ENCODE measurements around the gene KCND3. TPM values are rescaled to one million over a fixed set of nuclear protein-coding genes. Genes with fewer than 3 reads are reported as not detected.
A peak's percentile ranks its signal among the peaks of the same experiment; 100 is the strongest.

KCND3 gene
- total RNA-seq, 1 experiment from 2014 or later, result 0.15 TPM

- peaks cover 1% of the 10 kb centered on the region; the same call in 1 of the 2 replicates for H3K27me3 Mint-ChIP-seq (ENCODE audit: low read depth)
- no CpG with 5 or more reads among the region's 2 CpGs for WGBS (ENCODE audit: extremely low coverage, insufficient read length, low lambda C conversion rate)
- Histone ChIP-seq H3K18ac (ENCODE audit: insufficient read length, low read depth, low read length) (no peak overlapping the region), H2AFZ (ENCODE audit: low read length) (no peak overlapping the region), H4K8ac (replicated peaks; ENCODE audit: insufficient read length, low read depth, low read length) (no peak overlapping the region), H3K9me3 (ENCODE audit: control insufficient read depth, low read depth, low read length) (no peaks in the 10 kb centered on the region), H3T11ph (ENCODE audit: low read length) (no peak overlapping the region), H4K91ac (ENCODE audit: insufficient read length, low read depth, low read length) (no peak overlapping the region), H4K20me1 (ENCODE audit: control insufficient read depth, insufficient read depth, insufficient read length) (no peaks in the 10 kb centered on the region), H2AK5ac (ENCODE audit: insufficient read length, low read length) (no peak overlapping the region), H3K23me2 (ENCODE audit: insufficient read length, low read depth, low read length, poor library complexity, severe bottlenecking) (no peaks in the 10 kb centered on the region), H3K56ac (ENCODE audit: insufficient read length, low read depth, low read length) (no peak overlapping the region), H2BK12ac (ENCODE audit: insufficient read length, low read depth, low read length) (no peak overlapping the region), H3K14ac (ENCODE audit: insufficient read depth, low read length) (no peak overlapping the region), H3K79me2 (ENCODE audit: insufficient read depth, low read length) (no peaks in the 10 kb centered on the region), H2BK20ac (ENCODE audit: low read depth, low read length, poor library complexity, severe bottlenecking) (no peak overlapping the region), H3K27ac (ENCODE audit: insufficient read length, low read depth, low read length) (no peak overlapping the region), H3K79me1 (ENCODE audit: insufficient read depth, low read depth, low read length, poor library complexity, severe bottlenecking) (no peaks in the 10 kb centered on the region), H3K4me2 (ENCODE audit: insufficient read depth, insufficient read length, low read length) (no peak overlapping the region), H3K4me1 (ENCODE audit: insufficient read depth, low read length) (no peaks in the 10 kb centered on the region), H3K4ac (ENCODE audit: low read depth, low read length) (no peak overlapping the region), H3K27me3 (ENCODE audit: insufficient read depth, low read length) (no peaks in the 10 kb centered on the region), H2BK15ac (ENCODE audit: low read depth, low read length) (no peak overlapping the region), H2BK120ac (ENCODE audit: low read depth, low read length, poor library complexity, severe bottlenecking) (no peak overlapping the region), H4K5ac (ENCODE audit: insufficient read length, low read depth, low read length) (no peak overlapping the region), H3K23ac (ENCODE audit: insufficient read length, low read depth, low read length) (no peak overlapping the region), H3K9ac (ENCODE audit: extremely low read depth, insufficient read length, low read length) (no peak overlapping the region), H2BK5ac (ENCODE audit: insufficient read length, low read length) (no peak overlapping the region)
- H3K4me1 Mint-ChIP-seq, result peaks cover 0 to 18% of the 10 kb centered on the region in 2 experiments; a peak in 3 of 4 replicates
- no peak overlapping the region for H3K4me3 Mint-ChIP-seq
- H3K36me3 Mint-ChIP-seq (ENCODE audit: insufficient read depth in 1 of 3, low read depth in 3 of 3), result no peaks in the 10 kb centered on the region; a peak in 1 of 7 replicates
- peak; percentile 27; the same call in 2 of the 3 replicates for TF ChIP-seq CTCF (conservative IDR thresholded peaks at IDR 0.05)
- H3K9me3 Mint-ChIP-seq, result no peaks in the 10 kb centered on the region
- DNase-seq, result no peak
- H3K27ac Mint-ChIP-seq, result no peak overlapping the region
These were observed 64.7 kb downstream of the KCND3 start for GRCh38 chr1:111924786-111925185.

All from H9 (cell line).